Thoracic aorta (tissue), 2 donors: Measurements from ENCODE around the gene KCNJ18. TPM values are rescaled to one million over a fixed set of nuclear protein-coding genes. Genes with fewer than 3 reads are reported as not detected.
"Not testable (repeated sequence)": the region's sequence is repeated elsewhere in the genome, so short reads cannot be mapped to it uniquely, and the experiment has no call there.

Experiments
- ATAC-seq: fragments of 150-250 bp; one replicate; pipeline ENCODE4 v1.8.0; 2017; ENCODE audit warnings: low read depth; ENCODE audit not compliant: insufficient number of reproducible peaks, low FRiP score
- DNase-seq: peaks from one replicate; pipeline ENCODE4 v3.0.0-alpha.2; 2020; ENCODE audit warnings: low spot score
- H3K27ac ChIP-seq, 2 donors: fragments of 200-600 bp; sonication (generic); 1 replicate in 1 of 2; 2 replicates in 1 of 2; pipeline ENCODE4 v1.5.1; 2016; ENCODE audit warnings: mild to moderate bottlenecking in 2 of 2, moderate library complexity in 2 of 2
- H3K27me3 ChIP-seq: fragments of 200-600 bp; sonication (generic); replicated peaks from 2 replicates; pipeline ENCODE4 v1.6.0; 2016; ENCODE audit warnings: mild to moderate bottlenecking; ENCODE audit not compliant: insufficient read depth
- H3K36me3 ChIP-seq: fragments of 200-600 bp; sonication (generic); one replicate; pipeline ENCODE4 v1.5.1; 2016
- H3K4me1 ChIP-seq, 2 donors: fragments of 200-600 bp; sonication (generic); 1 replicate in 1 of 2; 2 replicates in 1 of 2; pipeline versions ENCODE4 v1.5.1 to v1.6.0; 2016; ENCODE audit warnings: low read depth in 2 of 2, mild to moderate bottlenecking in 1 of 2; ENCODE audit not compliant: control insufficient read depth in 1 of 2
- H3K4me3 ChIP-seq: fragments of 200-600 bp; sonication (generic); 2 replicates; pipeline ENCODE4 v1.5.1; 2016; ENCODE audit warnings: mild to moderate bottlenecking
- H3K9me3 ChIP-seq: fragments of 200-600 bp; sonication (generic); 2 replicates; pipeline ENCODE4 v1.5.1; 2016
- CTCF ChIP-seq: fragments of 200-600 bp; sonication (generic); IDR thresholded peaks from one replicate; pipeline ENCODE4 v1.5.1; 2019; ENCODE audit warnings: antibody characterized with exemption
- total RNA-seq, 2 donors: library from RNA; depleted of rRNA; stranded (reverse); fragments of >200 nt; gene quantifications; one replicate each; pipeline versions ENCODE4 v1.1.0 to v1.2.3, GENCODE V29; 2016

The KCNJ18 gene
- total RNA-seq, 2 donors from 2014 or later, result not detected

GRCh38 chr17:21683897-21684296 lies 8.4 kb upstream of the KCNJ18 start:
- H3K36me3 ChIP-seq, DNase-seq, H3K4me1 ChIP-seq, H3K4me3 ChIP-seq, H3K27me3 ChIP-seq, H3K9me3 ChIP-seq, ATAC-seq, H3K27ac ChIP-seq: not testable (repeated sequence)

- H3K4me3 ChIP-seq, H3K4me1 ChIP-seq, H3K27me3 ChIP-seq, H3K36me3 ChIP-seq, H3K9me3 ChIP-seq, ATAC-seq, DNase-seq, H3K27ac ChIP-seq: not testable (repeated sequence)
Observed at GRCh38 chr17:21684384-21684783, 7.9 kb upstream of the KCNJ18 start.

GRCh38 chr17:21685061-21685795 lies 7.1 kb upstream of the KCNJ18 start:
- H3K27ac ChIP-seq, ATAC-seq, H3K4me1 ChIP-seq, H3K27me3 ChIP-seq, H3K9me3 ChIP-seq, H3K4me3 ChIP-seq, DNase-seq, H3K36me3 ChIP-seq: not testable (repeated sequence)

GRCh38 chr17:21686165-21687015 lies 5.9 kb upstream of the KCNJ18 start:
- Histone ChIP-seq H3K27me3 (no peaks in the 10 kb centered on the region), H3K27ac (no peak overlapping the region), H3K4me3 (no peak overlapping the region), H3K4me1 (no peaks in the 10 kb centered on the region), H3K9me3 (no peaks in the 10 kb centered on the region), H3K36me3 (no peaks in the 10 kb centered on the region)
- TF ChIP-seq CTCF, result no peak
- ATAC-seq (no peak), DNase-seq (no peak)

- no peak for DNase-seq
- H3K9me3 ChIP-seq, result no peaks in the 10 kb centered on the region
- no peaks in the 10 kb centered on the region for H3K36me3 ChIP-seq
- H3K4me3 ChIP-seq, result no peak overlapping the region
- no peak overlapping the region for H3K27ac ChIP-seq
- H3K27me3 ChIP-seq, result no peaks in the 10 kb centered on the region
- H3K4me1 ChIP-seq, result no peaks in the 10 kb centered on the region
- no peak for ATAC-seq
- no peak for TF ChIP-seq CTCF
Observed at GRCh38 chr17:21687136-21687953, 5.0 kb upstream of the KCNJ18 start.

GRCh38 chr17:21688293-21688949 lies 3.9 kb upstream of the KCNJ18 start:
- H3K9me3 ChIP-seq, result no peaks in the 10 kb centered on the region
- no peak overlapping the region for H3K27ac ChIP-seq
- TF ChIP-seq CTCF, result no peak
- H3K4me3 ChIP-seq, result no peak overlapping the region
- H3K27me3 ChIP-seq, result no peaks in the 10 kb centered on the region
- DNase-seq, result no peak
- no peaks in the 10 kb centered on the region for H3K36me3 ChIP-seq
- no peak for ATAC-seq
- H3K4me1 ChIP-seq, result no peaks in the 10 kb centered on the region
